Left ventricle myocardium inferior (tissue), 1 donor: Measurements from ENCODE around the gene KLHL10. TPM values are rescaled to one million over a fixed set of nuclear protein-coding genes. Genes with fewer than 3 reads are reported as not detected.

Experiments used
- DNase-seq: peaks from one replicate; pipeline ENCODE4 v3.0.0-alpha.2; 2020
- H3K27ac ChIP-seq: fragments of 200-600 bp; replicated peaks from 2 replicates; pipeline ENCODE4 v1.8.0; 2021
- H3K27me3 ChIP-seq: fragments of 200-600 bp; 2 replicates; pipeline ENCODE4 v1.8.0; 2021; ENCODE audit warnings: low read depth
- H3K36me3 ChIP-seq: fragments of 200-600 bp; 2 replicates; pipeline ENCODE4 v1.8.0; 2021
- H3K4me1 ChIP-seq: fragments of 200-600 bp; 2 replicates; pipeline ENCODE4 v1.8.0; 2021
- H3K4me3 ChIP-seq: fragments of 200-600 bp; 2 replicates; pipeline ENCODE4 v1.8.0; 2021; ENCODE audit warnings: mild to moderate bottlenecking, moderate library complexity
- H3K9me3 ChIP-seq: fragments of 200-600 bp; replicated peaks from 2 replicates; pipeline ENCODE4 v1.8.0; 2021
- CTCF ChIP-seq: fragments of 200-600 bp; IDR thresholded peaks from 2 replicates; pipeline ENCODE4 v1.8.0; 2021; ENCODE audit warnings: antibody characterized with exemption, mild to moderate bottlenecking, borderline replicate concordance
- intact Hi-C: fragments of 100-400 bp; cut with micrococcal nuclease; formaldehyde crosslinking; loops from one replicate; pipeline ENCODE4 v1.11.0; 2022
- total RNA-seq: library from RNA; stranded (reverse); fragmentation: NEBNext Ultra II Directional; extraction: Animal tissue kit (Norgen Biotek cat#: 25700); gene quantifications from one replicate; pipeline ENCODE4 v1.2.1, GENCODE V29; 2021
- donor health status: DM: no; HTN: yes; CAD: no; lungs with severe emphysema.

Gene KLHL10
- total RNA-seq, 1 donor from 2014 or later: not detected

- Histone ChIP-seq H3K9me3 (no peaks in the 10 kb centered on the region), H3K4me3 (no peak overlapping the region), H3K27ac (no peak overlapping the region), H3K4me1 (no peaks in the 10 kb centered on the region), H3K27me3 (no peaks in the 10 kb centered on the region), H3K36me3 (peaks cover 98% of the 10 kb centered on the region)
- no peak for TF ChIP-seq CTCF
- intact Hi-C loops: no loop called here
- DNase-seq: no peak
Measured at GRCh38 chr17:41888332-41888965, 50.8 kb downstream of the KLHL10 start.

DNA sequence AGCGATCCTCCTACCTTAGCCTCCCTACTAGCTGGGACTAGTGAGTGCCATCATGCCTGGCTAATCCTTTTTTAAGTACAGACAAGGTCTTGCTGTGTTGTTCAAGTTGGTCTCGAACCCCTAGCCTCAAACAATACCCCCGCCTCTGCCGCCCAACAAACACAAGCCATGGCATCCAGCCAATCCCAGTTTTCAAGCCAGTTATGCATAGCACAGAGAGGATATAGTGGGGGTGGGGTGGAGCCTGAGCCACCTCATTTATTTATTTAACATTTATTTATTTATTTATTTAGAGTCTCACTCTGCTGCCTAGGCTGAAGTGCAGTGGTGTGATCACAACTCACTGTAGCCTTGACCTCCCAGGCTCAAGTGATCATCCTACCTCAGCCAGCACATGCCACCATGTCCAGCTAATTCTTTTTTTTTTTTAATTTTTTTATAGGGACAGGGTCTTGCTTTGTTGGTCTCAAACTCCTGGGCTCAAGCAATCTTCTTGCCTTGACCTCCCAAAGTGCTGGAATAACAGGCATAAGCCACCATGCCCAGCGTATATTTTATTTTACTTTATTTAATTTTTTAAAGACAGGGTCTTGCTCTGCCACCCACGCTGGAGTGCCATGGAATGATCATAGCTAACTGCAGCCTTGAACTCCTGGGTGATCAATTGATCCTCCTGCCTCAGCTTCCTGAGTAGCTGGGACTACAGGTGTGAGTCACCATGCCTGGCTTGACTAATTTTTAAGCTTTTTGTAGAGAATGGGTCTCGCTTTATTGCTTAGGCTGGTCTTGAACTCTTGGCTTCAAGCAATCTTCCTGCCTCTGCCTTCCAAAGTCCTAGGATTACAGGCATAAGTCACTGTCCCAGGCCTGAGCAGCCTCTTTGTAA, 53.8 kb downstream of the KLHL10 start:
- TF ChIP-seq CTCF: no peak
- peaks cover 20% of the 10 kb centered on the region for H3K4me1 ChIP-seq
- intact Hi-C loops: no loop called here
- no peaks in the 10 kb centered on the region for H3K27me3 ChIP-seq
- no peaks in the 10 kb centered on the region for H3K9me3 ChIP-seq
- DNase-seq: no peak
- H3K27ac ChIP-seq: no peak overlapping the region
- H3K36me3 ChIP-seq: peaks cover 93% of the 10 kb centered on the region
- H3K4me3 ChIP-seq: no peak overlapping the region

DNA sequence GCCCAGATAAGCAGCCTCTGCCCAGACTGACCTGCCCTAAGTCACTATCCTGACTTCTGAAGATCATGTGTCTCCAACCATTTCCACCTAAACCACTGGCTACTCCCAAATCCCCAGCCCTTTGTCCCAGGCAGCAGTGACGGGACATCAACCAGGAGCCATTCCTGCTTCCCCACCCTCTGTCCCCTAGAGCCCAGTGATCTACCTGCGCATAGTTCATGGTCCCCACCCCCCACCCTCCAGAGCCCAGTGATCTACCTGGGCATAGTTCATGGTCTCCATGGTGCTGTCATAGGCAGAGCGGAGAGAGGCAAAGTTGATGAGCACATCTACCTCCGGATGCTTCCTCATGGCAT, 54.4 kb downstream of the KLHL10 start:
- no peak for TF ChIP-seq CTCF
- DNase-seq: no peak
- Histone ChIP-seq H3K36me3 (peaks cover 93% of the 10 kb centered on the region), H3K4me1 (peaks cover 20% of the 10 kb centered on the region), H3K4me3 (no peak overlapping the region), H3K27ac (no peak overlapping the region), H3K9me3 (no peaks in the 10 kb centered on the region), H3K27me3 (no peaks in the 10 kb centered on the region)
- intact Hi-C loops: no loop called here

DNA sequence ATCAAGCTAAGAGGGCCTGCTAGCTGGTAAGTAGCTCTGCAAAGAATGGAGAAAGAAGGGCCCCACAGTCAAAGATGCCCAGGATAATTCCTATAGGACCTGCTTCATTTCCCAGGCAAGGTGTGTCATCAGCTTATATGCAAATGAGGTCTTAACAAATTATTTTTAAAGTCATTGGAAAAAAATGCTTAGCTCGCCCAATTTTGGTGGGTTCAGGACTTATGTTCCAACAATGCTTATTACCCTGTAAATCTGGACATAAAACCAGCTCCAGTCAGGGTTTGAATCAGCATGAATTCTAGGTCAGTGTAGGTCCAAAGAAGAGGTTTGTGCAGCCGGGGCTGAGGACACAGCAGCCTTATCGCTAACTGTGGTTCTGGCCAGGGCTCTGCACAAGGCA, 55.8 kb downstream of the KLHL10 start:
- Histone ChIP-seq H3K27me3 (no peaks in the 10 kb centered on the region), H3K9me3 (no peaks in the 10 kb centered on the region), H3K4me1 (peaks cover 20% of the 10 kb centered on the region), H3K27ac (no peak overlapping the region), H3K36me3 (peaks cover 93% of the 10 kb centered on the region), H3K4me3 (no peak overlapping the region)
- intact Hi-C loops: no loop called here
- DNase-seq: no peak
- no peak for TF ChIP-seq CTCF

- Histone ChIP-seq H3K27me3 (no peaks in the 10 kb centered on the region), H3K9me3 (no peaks in the 10 kb centered on the region), H3K27ac (peak overlapping the region; percentile 74), H3K4me3 (no peak overlapping the region), H3K36me3 (peaks cover 94% of the 10 kb centered on the region), H3K4me1 (peaks cover 20% of the 10 kb centered on the region)
- intact Hi-C loops: no loop called here
- no peak for TF ChIP-seq CTCF
- DNase-seq: no peak
Measured at GRCh38 chr17:41894791-41895331, 57.2 kb downstream of the KLHL10 start.
